NCI-H1930 (cell line): ENCODE results near the gene ZFAND2A.
"Not testable (repeated sequence)": the region's sequence is repeated elsewhere in the genome, so short reads cannot be mapped to it uniquely, and the experiment has no call there.

Experiments
- DNase-seq, 2 experiments: peaks; one replicate each; lab custom pipeline; 2025; lab: John Stamatoyannopoulos, UW

The ZFAND2A gene

GRCh38 chr7:1122832-1123501 lies 37.0 kb downstream of the ZFAND2A start:
- DNase-seq = no peak

GRCh38 chr7:1121886-1122831 lies 37.8 kb downstream of the ZFAND2A start:
- DNase-seq = no peak

- DNase-seq = no peak
Measured at GRCh38 chr7:1121476-1121875, 38.5 kb downstream of the ZFAND2A start.

GRCh38 chr7:1120791-1121190 lies 39.2 kb downstream of the ZFAND2A start:
- no peak for DNase-seq

GRCh38 chr7:1119201-1119600 lies 40.8 kb downstream of the ZFAND2A start:
- DNase-seq = no peak

- no peak for DNase-seq
Measured at GRCh38 chr7:1117321-1117928, 42.6 kb downstream of the ZFAND2A start.

GRCh38 chr7:1116383-1117008 lies 43.5 kb downstream of the ZFAND2A start:
- not testable (repeated sequence) for DNase-seq

- DNase-seq = not testable (repeated sequence)
Measured at GRCh38 chr7:1115171-1116045, 44.6 kb downstream of the ZFAND2A start.

GRCh38 chr7:1114505-1114904 lies 45.5 kb downstream of the ZFAND2A start:
- DNase-seq = no peak

GRCh38 chr7:1114088-1114487 lies 45.9 kb downstream of the ZFAND2A start:
- no peak for DNase-seq

GRCh38 chr7:1113548-1113885 lies 46.5 kb downstream of the ZFAND2A start:
- no peak for DNase-seq

GRCh38 chr7:1112625-1113547 lies 47.1 kb downstream of the ZFAND2A start:
- DNase-seq = no peak

GRCh38 chr7:1112109-1112508 lies 47.9 kb downstream of the ZFAND2A start:
- no peak for DNase-seq

GRCh38 chr7:1111156-1111555 lies 48.8 kb downstream of the ZFAND2A start:
- DNase-seq = no peak

GRCh38 chr7:1110358-1110757 lies 49.6 kb downstream of the ZFAND2A start:
- no peak for DNase-seq

- DNase-seq = no peak
Measured at GRCh38 chr7:1109581-1110310, 50.2 kb downstream of the ZFAND2A start.

- DNase-seq = no peak
Measured at GRCh38 chr7:1108264-1108920, 51.6 kb downstream of the ZFAND2A start.

GRCh38 chr7:1106793-1107421 lies 53.1 kb downstream of the ZFAND2A start:
- DNase-seq = no peak
